CD14-positive monocyte (primary cell): ENCODE measurements around the gene RYR3. TPM values are rescaled to one million over a fixed set of nuclear protein-coding genes. Genes with fewer than 3 reads are reported as not detected.

Experiments used
- DNase-seq, 3 donors: peaks; one replicate each; pipeline ENCODE4 v3.0.0-alpha.2; 2011 to 2022
- H2AFZ ChIP-seq: 2 replicates; pipeline ENCODE4 v1.6.0; 2012; ENCODE audit warnings: mild to moderate bottlenecking, low read depth, low read length, inconsistent platforms; ENCODE audit not compliant: insufficient read depth, poor library complexity, severe bottlenecking
- H3K27ac ChIP-seq, 2 donors: 1 replicate in 1 of 2; 2 replicates in 1 of 2; pipeline ENCODE4 v1.5.1; 2012 to 2013; ENCODE audit warnings: low read length in 2 of 2, control low read depth in 1 of 2, inconsistent platforms in 1 of 2, low read depth in 1 of 2, mild to moderate bottlenecking in 1 of 2
- H3K27me3 ChIP-seq, 2 donors: one replicate each; pipeline versions ENCODE4 v1.6.0 to v1.6.1; 2011 to 2013; ENCODE audit warnings: low read length in 2 of 2; ENCODE audit not compliant: control insufficient read depth in 2 of 2, insufficient read depth in 2 of 2
- H3K36me3 ChIP-seq, 2 donors: replicated peaks in 1 of 2; 1 replicate in 1 of 2; 2 replicates in 1 of 2; pipeline versions ENCODE4 v1.5.1 to v1.6.1; 2012 to 2013; ENCODE audit warnings: low read length in 2 of 2, control low read depth in 1 of 2, inconsistent platforms in 1 of 2, mild to moderate bottlenecking in 1 of 2; ENCODE audit not compliant: insufficient read depth in 2 of 2, control insufficient read depth in 1 of 2
- H3K4me1 ChIP-seq, 2 donors: 1 replicate in 1 of 2; 2 replicates in 1 of 2; pipeline versions ENCODE4 v1.5.1 to v1.6.1; 2012 to 2013; ENCODE audit warnings: low read length in 2 of 2, control low read depth in 1 of 2, inconsistent platforms in 1 of 2, mild to moderate bottlenecking in 1 of 2, moderate library complexity in 1 of 2; ENCODE audit not compliant: insufficient read depth in 2 of 2, control insufficient read depth in 1 of 2
- H3K4me2 ChIP-seq: replicated peaks from 2 replicates; pipeline ENCODE3; 2012; ENCODE audit warnings: low read length, moderate library complexity, mild to moderate bottlenecking; ENCODE audit not compliant: poor library complexity, severe bottlenecking; ENCODE audit errors: extremely low read depth
- H3K4me3 ChIP-seq, 3 experiments: fragments of 200-600 bp in 1 of 3; sonication (generic) in 1 of 3; replicated peaks in 1 of 3; 1 replicate in 2 of 3; 2 replicates in 1 of 3; pipeline ENCODE4 v1.5.1; 2011 to 2013; ENCODE audit warnings: low read length in 3 of 3, mild to moderate bottlenecking in 3 of 3, control low read depth in 2 of 3, low read depth in 2 of 3, inconsistent platforms in 1 of 3, moderate library complexity in 1 of 3
- H3K79me2 ChIP-seq: 2 replicates; pipeline ENCODE4 v1.6.0; 2012; ENCODE audit warnings: mild to moderate bottlenecking, control low read depth, inconsistent platforms, low read length, moderate library complexity; ENCODE audit not compliant: insufficient read depth
- H3K9ac ChIP-seq: 2 replicates; pipeline ENCODE4 v1.6.0; 2017; ENCODE audit warnings: low read length, mild to moderate bottlenecking; ENCODE audit not compliant: insufficient read depth, poor library complexity, severe bottlenecking
- H3K9me3 ChIP-seq, 2 donors: replicated peaks in 1 of 2; 1 replicate in 1 of 2; 2 replicates in 1 of 2; pipeline versions ENCODE4 v1.5.1 to v1.6.1; 2012 to 2013; ENCODE audit warnings: low read length in 2 of 2, control low read depth in 1 of 2; ENCODE audit not compliant: control insufficient read depth in 1 of 2, insufficient read depth in 1 of 2
- H4K20me1 ChIP-seq: 2 replicates; pipeline ENCODE4 v1.6.0; 2012; ENCODE audit warnings: mild to moderate bottlenecking, low read length, control low read depth, moderate library complexity; ENCODE audit not compliant: insufficient read depth
- H3K27ac Mint-ChIP-seq, 7 donors: one replicate each; pipeline ENCODE4 v1.8.0; 2020; ENCODE audit warnings: mild to moderate bottlenecking in 7 of 7, mixed read lengths in 7 of 7, moderate library complexity in 6 of 7, inconsistent platforms in 2 of 7
- H3K27me3 Mint-ChIP-seq, 3 donors: one replicate each; pipeline ENCODE4 v1.8.0; 2021 to 2022; ENCODE audit warnings: low read depth in 3 of 3, mild to moderate bottlenecking in 3 of 3, mixed read lengths in 3 of 3, moderate library complexity in 3 of 3, inconsistent platforms in 1 of 3
- H3K36me3 Mint-ChIP-seq, 2 donors: one replicate each; pipeline ENCODE4 v1.8.0; 2020; ENCODE audit warnings: mixed read lengths in 2 of 2, inconsistent platforms in 1 of 2, mild to moderate bottlenecking in 1 of 2
- H3K4me1 Mint-ChIP-seq: one replicate; pipeline ENCODE4 v1.8.0; 2020; ENCODE audit warnings: mild to moderate bottlenecking, mixed read lengths
- H3K4me3 Mint-ChIP-seq, 2 donors: one replicate each; pipeline ENCODE4 v1.8.0; 2020; ENCODE audit warnings: mild to moderate bottlenecking in 2 of 2, mixed read lengths in 2 of 2, moderate library complexity in 1 of 2
- H3K9me3 Mint-ChIP-seq, 7 donors: one replicate each; pipeline ENCODE4 v1.8.0; 2020 to 2022; ENCODE audit warnings: mixed read lengths in 7 of 7, mild to moderate bottlenecking in 6 of 7, moderate library complexity in 6 of 7, inconsistent platforms in 2 of 7
- CTCF ChIP-seq: fragments of 200-600 bp; IDR thresholded peaks from one replicate; pipeline ENCODE4 v1.8.0; 2022; ENCODE audit warnings: antibody characterized with exemption, mild to moderate bottlenecking
- WGBS: methylation state at CpG from one replicate; pipeline ENCODE4 v1.1.5; 2013; ENCODE audit warnings: missing lambda C conversion rate; ENCODE audit not compliant: insufficient coverage; 5-methylcytosine and 5-hydroxymethylcytosine counted together
- intact Hi-C, 2 donors: fragments of 100-400 bp; cut with micrococcal nuclease; formaldehyde crosslinking; loops; one replicate each; pipeline versions ENCODE4 v1.15.0 to v1.15.1; 2023
- polyA plus RNA-seq, 3 donors: library from polyadenylated mRNA; depleted of rRNA in 1 of 3; unstranded in 2 of 3; stranded (reverse) in 1 of 3; fragments of 300-500 nt in 2 of 3; fragments of >200 nt in 1 of 3; fragmentation: Illumina TruSeq in 2 of 3; gene quantifications; 1 replicate in 2 of 3; 2 replicates in 1 of 3; pipeline ENCODE4 v1.2.3, GENCODE V29; 2012 to 2021

RYR3 gene
- polyA plus RNA-seq, 3 donors = not detected

DNA sequence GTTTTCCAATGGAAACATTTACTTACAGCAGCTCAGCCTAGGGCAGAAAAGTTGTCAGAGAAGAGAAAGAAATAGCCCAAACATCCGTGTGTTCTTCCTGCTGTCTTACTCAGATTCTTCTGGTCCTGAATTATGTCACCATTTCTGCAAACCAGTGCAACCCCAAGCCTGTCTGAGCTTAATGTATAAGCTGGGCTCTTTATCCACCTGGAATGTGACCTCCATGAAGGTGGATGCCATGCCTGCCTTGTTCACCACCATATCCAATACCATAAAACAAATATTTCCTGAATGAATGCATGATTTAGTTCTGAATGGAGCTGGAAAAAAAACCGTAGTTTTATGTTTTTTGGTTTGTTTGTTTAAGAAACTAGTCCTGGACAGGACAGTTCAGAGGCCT lies 150.9 kb downstream of the RYR3 start:
- Mint-ChIP-seq H3K36me3 (no peaks in the 10 kb centered on the region), H3K27ac (no peak overlapping the region), H3K9me3 (peaks cover 0 to 5% (median 0%) of the 10 kb centered on the region in 7 donors), H3K27me3 (peaks cover 0 to 4% (median 0%) of the 10 kb centered on the region in 3 donors), H3K4me1 (no peaks in the 10 kb centered on the region), H3K4me3 (no peak overlapping the region)
- intact Hi-C loops = no loop called here
- no peak overlapping the region for H2AFZ ChIP-seq
- H3K9ac ChIP-seq = no peak overlapping the region
- no peaks in the 10 kb centered on the region for H3K27me3 ChIP-seq
- no peak overlapping the region for H3K27ac ChIP-seq
- H3K79me2 ChIP-seq = no peaks in the 10 kb centered on the region
- DNase-seq = no peak
- WGBS = no CpG with 5 or more reads among the region's 2 CpGs
- H3K4me3 ChIP-seq = no peak overlapping the region
- H3K36me3 ChIP-seq = no peaks in the 10 kb centered on the region
- TF ChIP-seq CTCF = no peak
- no peak overlapping the region for H3K4me2 ChIP-seq
- no peaks in the 10 kb centered on the region for H3K4me1 ChIP-seq
- no peaks in the 10 kb centered on the region for H4K20me1 ChIP-seq
- no peaks in the 10 kb centered on the region for H3K9me3 ChIP-seq

GRCh38 chr15:33467146-33467815 lies 156.5 kb downstream of the RYR3 start:
- no peak overlapping the region for H3K27ac ChIP-seq
- DNase-seq = no peak
- no peaks in the 10 kb centered on the region for H4K20me1 ChIP-seq
- H3K4me3 ChIP-seq = no peak overlapping the region
- H3K9me3 ChIP-seq = no peaks in the 10 kb centered on the region
- peaks cover 0 to 3% (median 1%) of the 10 kb centered on the region in 3 donors for H3K27me3 Mint-ChIP-seq
- no peak overlapping the region for H3K27ac Mint-ChIP-seq
- H3K4me2 ChIP-seq = no peak overlapping the region
- intact Hi-C loops = no loop called here
- no peaks in the 10 kb centered on the region for H3K36me3 ChIP-seq
- WGBS = 88% methylated on average over 3 of the region's 6 CpGs
- H3K9me3 Mint-ChIP-seq = peaks cover 0 to 3% (median 0%) of the 10 kb centered on the region in 7 donors
- no peaks in the 10 kb centered on the region for H3K4me1 ChIP-seq
- H3K4me3 Mint-ChIP-seq = no peak overlapping the region
- H2AFZ ChIP-seq = no peak overlapping the region
- no peaks in the 10 kb centered on the region for H3K79me2 ChIP-seq
- no peak overlapping the region for H3K9ac ChIP-seq
- no peaks in the 10 kb centered on the region for H3K27me3 ChIP-seq
- no peaks in the 10 kb centered on the region for H3K36me3 Mint-ChIP-seq
- H3K4me1 Mint-ChIP-seq = no peaks in the 10 kb centered on the region
- no peak for TF ChIP-seq CTCF
